Measurements from ENCODE around the gene S100Z. TPM values are rescaled to one million over a fixed set of nuclear protein-coding genes. Genes with fewer than 3 reads are reported as not detected.

S100Z gene
- total and polyA plus RNA-seq, 9 of the 15 experiments (the other 6 are each of a cell fraction or from before 2014, with no cell fraction given), result 0.15 to 0.42 (median 0.20) TPM; not detected in 6

- TF ChIP-seq KLF1 (tag; IDR thresholded peaks at IDR 0.05), result no peak
- TF ChIP-seq ZNF280B (CRISPR knock-in tag; IDR thresholded peaks at IDR 0.05), result no peak
- TF ChIP-seq MTF1 (CRISPR knock-in tag; IDR thresholded peaks at IDR 0.05; ENCODE audit: borderline replicate concordance), result no peak
- TF ChIP-seq CEBPG (CRISPR knock-in tag; IDR thresholded peaks at IDR 0.05), result no peak
- no peak for TF ChIP-seq CEBPG (tag; conservative IDR thresholded peaks at IDR 0.05 in 1 of 2, IDR thresholded peaks at IDR 0.05 in 1 of 2)
- TF ChIP-seq POLR2B (IDR thresholded peaks at IDR 0.05; ENCODE audit: low read depth, partially characterized antibody), result peak; percentile 41
- no peak for TF ChIP-seq HNRNPLL (IDR thresholded peaks at IDR 0.05; ENCODE audit: low read depth, low read length, poor library complexity, severe bottlenecking)
- no peak for TF ChIP-seq ZNF830 (CRISPR knock-in tag; IDR thresholded peaks at IDR 0.05)
- TF ChIP-seq CREM (IDR thresholded peaks at IDR 0.05; ENCODE audit: low read depth), result peak; percentile 66
- no peak for TF ChIP-seq HDAC6 (IDR thresholded peaks at IDR 0.05; ENCODE audit: low read depth, low read length)
- TF ChIP-seq CREB3 (tag; conservative IDR thresholded peaks at IDR 0.05; ENCODE audit: low read depth), result no peak
- TF ChIP-seq TSC22D4 (tag; IDR thresholded peaks at IDR 0.05), result no peak
- TF ChIP-seq ZNF644 (tag; IDR thresholded peaks at IDR 0.05; ENCODE audit: low read depth), result no peak
- peak; percentile 27; the same call in 1 of the 2 replicates for TF ChIP-seq MEF2D (tag; conservative IDR thresholded peaks at IDR 0.05; ENCODE audit: low read depth)
- peak; percentile 94 for TF ChIP-seq SMARCE1 (IDR thresholded peaks at IDR 0.05)
- no peak for TF ChIP-seq FOXP4 (CRISPR knock-in tag; IDR thresholded peaks at IDR 0.05; ENCODE audit: borderline replicate concordance)
- no peak for TF ChIP-seq SLC30A9 (CRISPR knock-in tag; IDR thresholded peaks at IDR 0.05)
- no peak for TF ChIP-seq RBM15 (IDR thresholded peaks at IDR 0.05; ENCODE audit: insufficient read depth, low read length)
- TF ChIP-seq BCL6 (CRISPR knock-in tag; IDR thresholded peaks at IDR 0.05), result no peak
- no peak for TF ChIP-seq ZBTB9 (CRISPR knock-in tag; IDR thresholded peaks at IDR 0.05)
- TF ChIP-seq MTA2 (IDR thresholded peaks at IDR 0.05; ENCODE audit: low read depth), result peak; percentile 94
- TF ChIP-seq L3MBTL2 (IDR thresholded peaks at IDR 0.05), result peak; percentile 95
Measured at GRCh38 chr5:76849419-76850291, at the start of gene S100Z (continued).
